Psoas muscle (tissue), 8 donors: ENCODE measurements around the gene CLSTN2. TPM values are rescaled to one million over a fixed set of nuclear protein-coding genes. Genes with fewer than 3 reads are reported as not detected.

Source experiments
- ATAC-seq, 4 donors: fragments of 200-7000 bp; cut with Tn5 transposase; one replicate each; pipeline ENCODE4 v1.9.1; 2020; ENCODE audit warnings: moderate library complexity in 3 of 4, mild to moderate bottlenecking in 2 of 4
- DNase-seq, 2 donors: peaks; one replicate each; pipeline ENCODE4 v3.0.0-alpha.2; 2020
- H3K27ac ChIP-seq: fragments of 200-600 bp; one replicate; pipeline ENCODE4 v1.8.0; 2022
- H3K27me3 ChIP-seq, 3 donors: fragments of 200-600 bp in 1 of 3; one replicate each; pipeline versions ENCODE4 v1.6.1 to v1.8.0; 2013 to 2022; ENCODE audit warnings: low read length in 2 of 3, mild to moderate bottlenecking in 2 of 3, moderate library complexity in 1 of 3; ENCODE audit not compliant: insufficient read depth in 3 of 3
- H3K36me3 ChIP-seq, 2 donors: fragments of 200-600 bp in 1 of 2; one replicate each; pipeline versions ENCODE4 v1.6.1 to v1.8.0; 2013 to 2022; ENCODE audit warnings: low read depth in 1 of 2, mild to moderate bottlenecking in 1 of 2, moderate library complexity in 1 of 2; ENCODE audit not compliant: insufficient read depth in 1 of 2
- H3K4me1 ChIP-seq: fragments of 200-600 bp; one replicate; pipeline ENCODE4 v1.8.0; 2022
- H3K4me3 ChIP-seq: fragments of 200-600 bp; one replicate; pipeline ENCODE4 v1.8.0; 2022; ENCODE audit warnings: mild to moderate bottlenecking
- H3K9me3 ChIP-seq: fragments of 200-600 bp; one replicate; pipeline ENCODE4 v1.8.0; 2022
- WGBS, 3 donors: extraction: QIAGEN DNeasy Blood & Tissue Kit; methylation state at CpG; one replicate each; pipeline versions ENCODE4 v1.1.6 to v1.1.7; 2013; 5-methylcytosine and 5-hydroxymethylcytosine counted together
- intact Hi-C, 2 donors: fragments of 100-400 bp; cut with DNase I; formaldehyde crosslinking; loops; one replicate each; pipeline versions ENCODE4 v1.11.0 to v1.14.2; 2022
- polyA plus RNA-seq, 3 donors: library from polyadenylated mRNA; stranded (reverse); fragments of 200-250 nt; gene quantifications; one replicate each; pipeline ENCODE4 v1.2.3, GENCODE V29; 2013
- total RNA-seq, 4 donors: library from RNA; stranded (reverse); fragmentation: NEBNext Ultra II Directional in 2 of 4; extraction: Animal tissue kit (Norgen Biotek cat#: 25700) in 2 of 4; gene quantifications; one replicate each; pipeline versions ENCODE4 v1.2.1 to v1.2.4, GENCODE V29; 2021 to 2023
- TF ChIP-seq, protein P1 (sequence below): fragments of 200-600 bp; IDR thresholded peaks from one replicate; pipeline ENCODE4 v1.8.0; 2022; ENCODE audit warnings: antibody characterized with exemption
- donor health status: healthy with polysubstance abuse.
- donor health status: DM: no; HTN: no; CAD: no; lungs with moderate emphysema.
- donor health status: Bipolar disorder and iron deficiency.
- donor health status: healthy.
- donor health status: DM: yes; HTN: yes; CAD: no.
- donor health status: DM: no; HTN: no; CAD: no.
- donor health status: DM: no; HTN: no; CAD: no.
- donor health status: DM: yes; HTN: yes; CAD: no.

Gene CLSTN2
- total and polyA plus RNA-seq, 7 donors, result 0.24 to 5.0 (median 1.5) TPM

DNA sequence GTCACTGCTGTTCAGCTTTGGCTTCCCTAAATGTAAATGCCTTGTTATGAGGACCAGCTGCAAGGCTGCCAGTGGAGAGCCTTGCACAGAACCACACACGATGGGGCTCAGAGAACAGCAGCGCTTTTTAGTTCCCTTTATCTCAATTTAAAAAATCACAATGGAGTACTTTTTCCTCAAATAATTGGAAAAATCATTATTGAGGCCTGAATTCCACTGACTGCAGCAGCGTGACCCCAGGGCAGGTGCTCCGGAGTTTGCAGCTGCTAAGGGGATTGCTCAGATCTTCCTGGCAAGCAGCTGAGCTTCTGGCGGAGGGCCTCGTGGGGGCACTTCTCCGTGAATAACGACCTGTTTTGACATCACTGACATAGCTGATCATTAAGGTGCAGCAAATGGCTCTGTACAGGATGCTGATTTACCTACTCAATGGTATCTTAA lies 497.3 kb downstream of the CLSTN2 start:
- DNase-seq (no peak), ATAC-seq (no peak)
- Histone ChIP-seq H3K27me3 (no peaks in the 10 kb centered on the region), H3K9me3 (no peaks in the 10 kb centered on the region), H3K4me1 (no peaks in the 10 kb centered on the region), H3K36me3 (no peaks in the 10 kb centered on the region), H3K4me3 (no peak overlapping the region), H3K27ac (no peak overlapping the region)
- WGBS, 3 donors, result 34 to 42% (median 35%) methylated on average over 8 of the region's 8 CpGs
- TF ChIP-seq, protein P1, sequence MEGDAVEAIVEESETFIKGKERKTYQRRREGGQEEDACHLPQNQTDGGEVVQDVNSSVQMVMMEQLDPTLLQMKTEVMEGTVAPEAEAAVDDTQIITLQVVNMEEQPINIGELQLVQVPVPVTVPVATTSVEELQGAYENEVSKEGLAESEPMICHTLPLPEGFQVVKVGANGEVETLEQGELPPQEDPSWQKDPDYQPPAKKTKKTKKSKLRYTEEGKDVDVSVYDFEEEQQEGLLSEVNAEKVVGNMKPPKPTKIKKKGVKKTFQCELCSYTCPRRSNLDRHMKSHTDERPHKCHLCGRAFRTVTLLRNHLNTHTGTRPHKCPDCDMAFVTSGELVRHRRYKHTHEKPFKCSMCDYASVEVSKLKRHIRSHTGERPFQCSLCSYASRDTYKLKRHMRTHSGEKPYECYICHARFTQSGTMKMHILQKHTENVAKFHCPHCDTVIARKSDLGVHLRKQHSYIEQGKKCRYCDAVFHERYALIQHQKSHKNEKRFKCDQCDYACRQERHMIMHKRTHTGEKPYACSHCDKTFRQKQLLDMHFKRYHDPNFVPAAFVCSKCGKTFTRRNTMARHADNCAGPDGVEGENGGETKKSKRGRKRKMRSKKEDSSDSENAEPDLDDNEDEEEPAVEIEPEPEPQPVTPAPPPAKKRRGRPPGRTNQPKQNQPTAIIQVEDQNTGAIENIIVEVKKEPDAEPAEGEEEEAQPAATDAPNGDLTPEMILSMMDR, result no peak
- intact Hi-C loops, result no loop called here

DNA sequence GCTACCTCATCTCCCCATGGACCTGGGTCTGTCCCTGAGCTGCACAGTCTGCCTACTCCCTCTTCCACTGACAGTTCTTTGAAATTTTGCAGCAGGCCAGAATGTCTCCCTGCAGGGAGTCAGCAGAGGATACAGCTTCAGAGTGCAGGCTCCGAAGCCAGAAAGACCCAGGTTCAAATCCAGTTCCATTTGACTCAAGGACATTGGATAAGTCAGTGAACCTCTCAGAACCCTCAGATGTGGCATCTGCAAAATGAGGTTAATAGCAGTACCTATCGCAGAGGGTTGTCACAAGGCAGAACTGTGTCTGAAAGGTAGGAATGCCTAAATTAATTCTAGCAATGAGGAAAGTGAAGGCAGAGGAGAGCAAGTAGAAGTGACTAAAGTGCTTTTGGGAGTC lies 498.4 kb downstream of the CLSTN2 start:
- TF ChIP-seq, protein P1, result no peak
- ATAC-seq (no peak), DNase-seq (no peak)
- Histone ChIP-seq H3K36me3 (no peaks in the 10 kb centered on the region), H3K4me3 (no peak overlapping the region), H3K27ac (no peak overlapping the region), H3K9me3 (no peaks in the 10 kb centered on the region), H3K4me1 (no peaks in the 10 kb centered on the region), H3K27me3 (no peaks in the 10 kb centered on the region)
- WGBS, 3 donors, result 86 to 97% (median 95%) methylated on average over 2 of the region's 2 CpGs
- intact Hi-C loops, result no loop called here

DNA sequence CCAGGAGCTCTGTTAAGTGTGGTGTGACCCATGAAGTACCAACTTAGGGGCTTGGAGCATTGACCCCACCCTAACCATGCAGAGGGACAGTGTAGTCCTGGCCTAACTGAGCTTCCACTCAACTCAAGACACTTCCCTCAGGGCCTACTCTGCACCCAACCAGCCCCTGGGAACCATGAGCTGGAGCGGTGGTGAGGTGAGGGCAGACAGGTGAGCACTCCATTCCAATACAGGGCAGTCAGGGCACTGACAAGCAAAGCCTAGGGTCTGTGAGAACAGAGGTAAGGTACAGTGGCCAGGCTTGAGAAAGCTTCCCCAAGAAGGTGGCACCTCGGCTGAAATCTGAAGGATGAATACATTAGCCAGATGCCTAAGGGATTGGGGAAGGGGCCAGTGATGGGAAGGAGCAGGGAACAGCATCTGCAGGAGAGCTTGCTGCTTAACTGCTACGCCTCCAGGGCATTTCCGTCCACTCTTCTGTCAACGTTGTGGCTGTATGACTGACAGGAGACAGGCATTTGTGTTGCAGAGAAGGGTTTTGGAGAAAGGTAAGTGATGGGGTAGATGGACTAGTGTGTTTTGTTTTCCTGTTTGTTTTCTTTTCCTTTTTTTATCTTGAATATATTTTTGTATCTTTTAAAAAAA lies 499.4 kb downstream of the CLSTN2 start:
- Histone ChIP-seq H3K9me3 (no peaks in the 10 kb centered on the region), H3K4me3 (no peak overlapping the region), H3K36me3 (no peaks in the 10 kb centered on the region), H3K27ac (no peak overlapping the region), H3K27me3 (no peaks in the 10 kb centered on the region), H3K4me1 (no peaks in the 10 kb centered on the region)
- intact Hi-C loops, result no loop called here
- ATAC-seq (no peak), DNase-seq (no peak)
- 79 to 87% (median 83%) methylated on average over 5 of the region's 5 CpGs for WGBS, 3 donors
- TF ChIP-seq, protein P1, result no peak

DNA sequence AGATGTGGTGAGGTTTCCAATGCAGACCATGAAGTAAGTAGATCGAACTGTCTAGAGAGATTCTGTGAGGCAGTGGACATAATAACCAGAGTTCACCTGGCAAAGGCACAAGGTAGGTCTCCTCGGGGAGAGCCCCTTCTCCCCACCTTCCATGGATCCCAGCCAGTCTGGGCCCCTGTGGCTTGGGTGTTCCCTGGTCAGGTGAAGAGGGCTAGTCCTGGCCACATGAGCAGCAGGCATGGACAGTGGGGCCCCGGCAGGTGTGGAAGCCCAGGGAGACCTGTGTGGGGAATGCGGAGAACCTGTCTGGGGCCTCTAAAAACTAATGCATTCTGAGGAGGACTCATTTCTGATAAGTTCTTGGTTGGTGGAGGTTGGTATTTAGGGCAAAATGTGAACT lies 501.4 kb downstream of the CLSTN2 start:
- no peaks in the 10 kb centered on the region for H3K9me3 ChIP-seq
- no peak for DNase-seq
- 93 to 99% (median 94%) methylated on average over 4 of the region's 4 CpGs for whole genome bisulfite sequencing, 3 donors

More for the DNA sequence above, 501.4 kb downstream of the CLSTN2 start:
- no peaks in the 10 kb centered on the region for H3K36me3 ChIP-seq
- intact Hi-C loops, result no loop called here
- H3K4me3 ChIP-seq, result no peak overlapping the region
- TF ChIP-seq, protein P1, result no peak
- no peaks in the 10 kb centered on the region for H3K27me3 ChIP-seq
- ATAC-seq, result no peak
- no peaks in the 10 kb centered on the region for H3K4me1 ChIP-seq
- H3K27ac ChIP-seq, result no peak overlapping the region
